ENCODE measurements around the gene TGFBR3L.

- TF ChIP-seq ZNF274 (IDR thresholded peaks at IDR 0.05; ENCODE audit: low read depth, low read length) (no peak), YY1 (IDR thresholded peaks at IDR 0.05; ENCODE audit: insufficient read depth, insufficient read length) (no peak), SUZ12 (IDR thresholded peaks at IDR 0.05; ENCODE audit: extremely low read depth, insufficient read depth, insufficient read length) (no peak)
Measured at GRCh38 chr19:7934766-7935165, 20.1 kb downstream of the TGFBR3L start.
